Naive B cell (primary cell): ENCODE measurements around the gene LMO7. TPM values are rescaled to one million over a fixed set of nuclear protein-coding genes. Genes with fewer than 3 reads are reported as not detected.
"Not testable (repeated sequence)": the region's sequence is repeated elsewhere in the genome, so short reads cannot be mapped to it uniquely, and the experiment has no call there.

Experiments used
- ATAC-seq, 2 donors: fragments of 150-1000 bp; cut with Tn5 transposase; 2 replicates each; pipeline ENCODE4 v1.10.0; 2021; ENCODE audit warnings: low read depth in 2 of 2, mild to moderate bottlenecking in 2 of 2, moderate library complexity in 2 of 2
- DNase-seq: peaks from one replicate; pipeline ENCODE4 v3.0.0; 2022
- H3K27ac Mint-ChIP-seq, 6 donors: one replicate each; pipeline ENCODE4 v1.8.0; 2020 to 2022; ENCODE audit warnings: mild to moderate bottlenecking in 6 of 6, mixed read lengths in 6 of 6, moderate library complexity in 5 of 6, inconsistent platforms in 2 of 6
- H3K27me3 Mint-ChIP-seq, 3 donors: one replicate each; pipeline ENCODE4 v1.8.0; 2021 to 2022; ENCODE audit warnings: mixed read lengths in 3 of 3, mild to moderate bottlenecking in 1 of 3
- H3K36me3 Mint-ChIP-seq, 2 donors: one replicate each; pipeline ENCODE4 v1.8.0; 2020 to 2022; ENCODE audit warnings: mixed read lengths in 2 of 2, inconsistent platforms in 1 of 2, mild to moderate bottlenecking in 1 of 2
- H3K4me1 Mint-ChIP-seq, 3 donors: one replicate each; pipeline ENCODE4 v1.8.0; 2020 to 2022; ENCODE audit warnings: mixed read lengths in 3 of 3, inconsistent platforms in 1 of 3, mild to moderate bottlenecking in 1 of 3, moderate library complexity in 1 of 3
- H3K4me3 Mint-ChIP-seq, 8 donors: one replicate each; pipeline ENCODE4 v1.8.0; 2020 to 2022; ENCODE audit warnings: mild to moderate bottlenecking in 8 of 8, mixed read lengths in 8 of 8, moderate library complexity in 8 of 8, inconsistent platforms in 2 of 8
- H3K9me3 Mint-ChIP-seq, 7 donors: one replicate each; pipeline ENCODE4 v1.8.0; 2020 to 2022; ENCODE audit warnings: mixed read lengths in 7 of 7, mild to moderate bottlenecking in 5 of 7, inconsistent platforms in 2 of 7, moderate library complexity in 1 of 7
- polyA plus RNA-seq, 6 donors: library from polyadenylated mRNA; unstranded; fragments of 300-500 nt; fragmentation: Illumina TruSeq; gene quantifications; one replicate each; pipeline ENCODE4 v1.2.3, GENCODE V29; 2021; ENCODE audit warnings: low read depth in 6 of 6

The LMO7 gene
- polyA plus RNA-seq, 6 donors from 2014 or later, result 6.8 to 9.6 (median 9.4) TPM; not detected in 1

DNA sequence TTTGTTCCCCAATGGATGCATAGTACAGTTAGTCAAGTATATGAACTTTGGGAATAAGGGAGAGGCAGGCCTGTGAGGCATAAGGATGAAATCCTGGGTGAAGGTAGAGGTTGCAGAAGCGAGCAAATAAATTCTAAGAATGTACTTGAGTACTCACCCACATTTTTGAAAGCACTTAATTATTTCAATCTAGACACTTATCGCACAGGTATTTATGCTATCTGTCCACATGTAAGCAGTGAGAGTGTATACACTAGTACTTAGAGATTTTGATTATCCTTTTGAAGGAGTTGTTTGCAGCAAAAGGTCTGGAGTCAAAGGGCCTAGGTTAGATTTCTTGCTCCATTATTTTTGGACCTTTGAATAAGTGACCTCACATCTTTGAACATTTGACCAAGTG lies 77.7 kb downstream of the LMO7 start:
- ATAC-seq (no peak), DNase-seq (no peak)
- Mint-ChIP-seq H3K27ac (no peak overlapping the region), H3K36me3 (peaks cover 7 to 13% of the 10 kb centered on the region in 2 donors), H3K9me3 (peaks cover 0 to 4% (median 0%) of the 10 kb centered on the region in 7 donors), H3K4me3 (no peak overlapping the region), H3K27me3 (no peaks in the 10 kb centered on the region), H3K4me1 (peaks cover 0 to 7% (median 0%) of the 10 kb centered on the region in 3 donors)

DNA sequence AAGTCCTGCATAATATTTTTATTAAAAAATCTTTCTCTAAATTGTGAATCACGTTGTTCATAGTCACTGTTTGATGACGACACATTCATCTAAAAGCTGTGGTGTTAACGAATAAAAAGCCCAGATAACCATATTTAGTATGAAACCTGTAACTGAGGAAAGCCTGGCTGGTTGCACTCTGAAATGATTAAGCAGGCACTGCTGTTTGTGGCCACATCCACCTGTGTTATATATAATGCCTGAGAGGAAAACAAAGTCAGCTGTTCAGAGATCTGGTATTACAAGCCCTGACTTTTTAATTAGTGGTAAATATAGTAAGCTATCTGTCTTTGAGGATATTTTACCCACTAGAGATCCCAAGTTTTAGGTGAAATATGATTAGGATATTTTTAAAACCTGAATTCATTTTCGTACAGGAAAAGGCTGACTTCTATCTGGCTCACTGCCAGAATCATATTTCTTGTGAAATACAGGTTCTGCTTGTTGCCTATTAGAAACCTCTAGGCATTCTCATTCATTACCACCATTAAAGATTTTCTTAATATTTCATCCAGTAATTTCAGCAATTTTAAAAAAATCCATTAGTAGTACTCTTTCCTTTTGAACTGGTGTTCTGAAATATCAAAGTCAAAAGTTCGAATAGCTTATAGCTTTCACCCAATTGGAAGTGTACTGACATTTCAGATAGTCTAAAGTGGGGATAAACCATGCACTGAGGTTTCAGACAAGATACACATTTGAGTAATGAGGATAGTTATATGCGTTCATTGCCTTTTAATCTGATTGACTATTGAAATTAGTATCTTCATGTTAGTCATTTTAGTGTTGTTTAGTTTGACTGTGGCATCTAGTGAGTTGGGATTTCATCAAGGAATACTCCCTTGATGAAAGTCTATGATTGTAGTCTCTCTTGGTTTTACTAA lies 79.7 kb downstream of the LMO7 start:
- H3K36me3 Mint-ChIP-seq, result peaks cover 18 to 20% of the 10 kb centered on the region in 2 donors
- no peak overlapping the region for H3K4me3 Mint-ChIP-seq
- H3K4me1 Mint-ChIP-seq, result peaks cover 0 to 7% (median 0%) of the 10 kb centered on the region in 3 donors
- H3K27me3 Mint-ChIP-seq, result no peaks in the 10 kb centered on the region
- no peak for DNase-seq
- no peak overlapping the region for H3K27ac Mint-ChIP-seq
- H3K9me3 Mint-ChIP-seq, result peaks cover 0 to 2% (median 0%) of the 10 kb centered on the region in 7 donors
- ATAC-seq, result no peak

DNA sequence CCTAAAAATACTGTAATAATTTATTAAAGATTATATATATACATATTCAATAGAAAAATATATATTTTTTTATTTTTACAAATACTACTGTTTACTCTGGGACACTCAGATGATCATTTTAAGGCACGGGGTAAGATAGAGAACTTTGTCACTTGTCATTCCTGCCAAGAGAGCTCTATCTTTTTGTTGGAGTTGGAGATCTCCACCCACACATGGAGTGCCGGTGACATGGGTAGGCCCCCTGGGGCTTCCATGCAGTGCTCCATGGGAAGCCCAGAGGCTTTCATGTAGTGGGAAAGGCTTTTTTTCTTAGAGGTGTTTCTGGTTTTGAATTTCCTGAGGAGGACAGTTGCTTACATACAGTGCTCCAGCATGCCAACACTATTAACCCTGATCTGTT lies 81.4 kb downstream of the LMO7 start:
- Mint-ChIP-seq H3K9me3 (peaks cover 0 to 2% (median 0%) of the 10 kb centered on the region in 7 donors), H3K27me3 (no peaks in the 10 kb centered on the region), H3K4me1 (peaks cover 0 to 3% (median 0%) of the 10 kb centered on the region in 3 donors), H3K4me3 (no peak overlapping the region), H3K27ac (no peak overlapping the region), H3K36me3 (peaks cover 23% of the 10 kb centered on the region in 2 donors)
- DNase-seq, result no peak
- ATAC-seq, result no peak

DNA sequence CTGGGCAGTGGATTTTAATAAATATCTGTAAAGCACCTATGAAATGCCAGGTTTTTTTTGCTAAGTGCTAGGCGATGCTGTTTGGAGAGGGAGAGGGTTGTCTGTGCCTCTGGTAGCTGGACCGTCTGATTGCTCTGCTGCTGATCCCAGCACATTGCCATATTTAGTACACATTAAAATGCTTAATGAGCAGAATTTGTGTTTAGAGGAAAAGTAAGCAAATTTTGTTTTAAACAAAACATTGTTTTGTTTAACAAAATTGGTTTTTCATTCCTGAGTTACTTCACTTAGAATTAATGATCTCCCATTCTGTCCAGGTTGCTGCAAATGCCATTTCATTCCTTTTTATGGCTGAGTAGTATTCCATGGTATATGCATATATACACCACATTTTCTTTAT lies 85.2 kb downstream of the LMO7 start:
- ATAC-seq (no peak), DNase-seq (no peak)
- peaks cover 0 to 4% (median 0%) of the 10 kb centered on the region in 7 donors for H3K9me3 Mint-ChIP-seq
- peaks cover 22 to 23% of the 10 kb centered on the region in 2 donors for H3K36me3 Mint-ChIP-seq
- H3K27me3 Mint-ChIP-seq, result no peaks in the 10 kb centered on the region
- no peak overlapping the region for H3K27ac Mint-ChIP-seq
- H3K4me3 Mint-ChIP-seq, result no peak overlapping the region
- peaks cover 0 to 3% (median 0%) of the 10 kb centered on the region in 3 donors for H3K4me1 Mint-ChIP-seq

DNA sequence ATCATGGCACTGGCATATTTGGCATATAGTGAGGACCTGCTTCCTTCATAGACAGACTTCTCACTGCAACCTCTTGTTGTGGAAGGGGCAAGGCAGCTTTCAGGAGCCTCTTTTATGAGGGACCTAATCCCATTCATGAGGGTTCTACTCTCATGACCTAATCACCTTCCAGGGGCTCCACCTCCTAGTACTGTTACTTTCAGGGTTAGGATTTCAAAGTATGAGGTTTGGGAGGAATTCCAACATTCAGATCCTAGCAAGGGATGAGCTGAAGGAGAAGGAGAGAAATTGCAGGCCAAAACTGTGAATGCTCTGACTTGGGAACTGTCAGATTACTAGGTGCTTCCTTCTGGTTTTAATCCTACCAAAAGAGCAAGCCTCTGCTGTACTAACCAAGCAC lies 87.8 kb downstream of the LMO7 start:
- no peaks in the 10 kb centered on the region for H3K4me1 Mint-ChIP-seq
- peaks cover 14 to 16% of the 10 kb centered on the region in 2 donors for H3K36me3 Mint-ChIP-seq
- ATAC-seq, result no peak
- DNase-seq, result no peak
- no peaks in the 10 kb centered on the region for H3K27me3 Mint-ChIP-seq
- H3K4me3 Mint-ChIP-seq, result no peak overlapping the region
- H3K9me3 Mint-ChIP-seq, result peaks cover 0 to 4% (median 0%) of the 10 kb centered on the region in 7 donors
- no peak overlapping the region for H3K27ac Mint-ChIP-seq

DNA sequence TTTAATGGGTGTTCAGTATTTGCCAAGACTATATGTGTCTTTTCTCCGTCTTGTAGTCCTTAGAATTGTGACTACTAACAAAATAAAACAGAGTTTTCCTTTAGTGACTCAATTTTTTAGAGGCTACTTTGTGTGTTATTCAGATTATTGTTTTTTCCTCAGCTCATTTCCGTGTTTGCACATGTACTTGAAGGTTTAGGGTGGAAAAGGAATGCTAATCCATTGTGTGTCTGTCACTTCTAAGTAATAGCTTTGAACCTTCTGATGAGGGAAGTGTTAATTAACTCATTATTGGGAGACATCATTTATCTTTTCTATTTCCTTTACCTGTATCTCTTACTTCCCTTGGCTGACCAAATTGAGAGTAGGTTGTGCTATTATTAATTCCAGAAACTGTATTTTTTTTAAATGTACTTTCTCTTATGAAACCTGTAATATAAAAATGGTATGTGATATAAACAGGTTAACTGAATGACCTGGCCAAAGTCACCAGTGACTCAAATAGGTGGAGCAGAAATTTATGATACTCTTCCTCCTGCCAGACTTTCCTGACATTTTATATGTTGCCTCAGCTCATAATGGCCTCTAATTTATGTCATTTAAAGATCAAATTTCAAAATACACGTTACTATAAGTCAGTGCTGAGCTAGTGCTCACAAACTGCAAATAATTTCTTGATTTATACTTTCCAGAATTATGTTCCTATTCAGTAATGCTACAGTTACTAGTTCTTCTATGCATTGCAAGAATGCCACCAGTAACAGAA lies 88.8 kb downstream of the LMO7 start:
- no peak for ATAC-seq
- peaks cover 0 to 3% (median 0%) of the 10 kb centered on the region in 7 donors for H3K9me3 Mint-ChIP-seq
- H3K27me3 Mint-ChIP-seq, result no peaks in the 10 kb centered on the region
- DNase-seq, result no peak
- H3K36me3 Mint-ChIP-seq, result peaks cover 6 to 8% of the 10 kb centered on the region in 2 donors
- H3K4me1 Mint-ChIP-seq, result no peaks in the 10 kb centered on the region
- no peak overlapping the region for H3K4me3 Mint-ChIP-seq
- H3K27ac Mint-ChIP-seq, result peak overlapping the region in 1 of 6 donors; percentile 36

DNA sequence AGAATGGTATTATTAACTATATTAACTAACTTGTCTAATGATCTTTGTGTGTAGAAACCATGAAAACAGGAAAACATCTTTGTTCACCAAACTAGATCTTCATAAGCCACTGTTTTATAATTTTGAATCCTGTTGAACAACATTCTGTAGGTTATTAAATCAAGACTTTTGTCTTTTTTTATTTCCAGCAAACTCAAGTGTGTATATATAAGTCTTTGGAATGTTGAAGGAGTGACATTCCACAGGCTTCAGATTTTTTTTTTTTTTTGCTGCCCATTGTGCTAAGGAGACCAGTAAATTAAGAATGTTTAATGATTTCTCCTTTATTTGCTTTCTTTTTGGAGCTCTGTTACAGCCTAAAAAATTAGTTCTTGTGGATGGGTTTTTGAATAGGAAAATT lies 89.6 kb downstream of the LMO7 start:
- Mint-ChIP-seq H3K4me3 (no peak overlapping the region), H3K9me3 (peaks cover 0 to 5% (median 0%) of the 10 kb centered on the region in 7 donors), H3K36me3 (peaks cover 6% of the 10 kb centered on the region in 2 donors), H3K4me1 (no peaks in the 10 kb centered on the region), H3K27ac (no peak overlapping the region), H3K27me3 (no peaks in the 10 kb centered on the region)
- ATAC-seq (no peak), DNase-seq (no peak)

DNA sequence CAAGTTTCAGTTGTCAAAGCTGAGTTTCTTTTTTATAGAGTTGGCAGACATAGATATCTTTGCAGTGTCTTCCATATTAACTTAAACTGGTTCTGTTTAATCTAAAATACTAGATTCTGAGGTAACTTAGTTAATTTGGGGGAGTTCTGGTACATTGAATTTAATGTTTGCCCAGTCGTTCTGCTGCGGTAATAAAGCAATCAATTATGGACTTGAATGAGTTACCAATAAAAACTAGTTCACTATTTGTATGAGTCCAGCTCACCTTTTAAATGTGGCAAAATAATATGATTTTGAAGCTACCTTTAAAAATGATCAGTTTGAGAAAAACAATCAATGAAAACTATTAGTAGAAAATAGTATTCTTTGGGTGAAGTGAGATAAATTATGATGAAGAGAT lies 90.2 kb downstream of the LMO7 start:
- Mint-ChIP-seq H3K27ac (peak overlapping the region in 1 of 6 donors; percentile 12), H3K27me3 (no peaks in the 10 kb centered on the region), H3K4me3 (no peak overlapping the region), H3K9me3 (peaks cover 0 to 8% (median 3%) of the 10 kb centered on the region in 7 donors), H3K4me1 (no peaks in the 10 kb centered on the region), H3K36me3 (peaks cover 3 to 10% of the 10 kb centered on the region in 2 donors)
- ATAC-seq (no peak), DNase-seq (no peak)

DNA sequence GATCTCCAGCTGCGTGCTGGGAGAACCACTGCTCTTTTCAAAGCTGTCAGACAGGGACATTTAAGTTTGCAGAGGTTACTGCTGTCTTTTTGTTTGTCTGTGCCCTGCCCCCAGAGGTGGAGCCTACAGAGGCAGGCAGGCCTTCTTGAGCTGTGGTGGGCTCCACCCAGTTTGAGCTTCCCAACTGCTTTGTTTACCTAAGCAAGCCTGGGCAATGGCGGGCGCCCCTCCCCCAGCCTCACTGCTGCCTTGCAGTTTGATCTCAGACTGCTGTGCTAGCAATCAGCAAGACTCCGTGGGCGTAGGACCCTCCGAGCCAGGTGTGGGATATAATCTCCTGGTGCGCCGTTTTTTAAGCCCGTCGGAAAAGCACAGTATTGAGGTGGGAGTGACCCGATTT lies 97.0 kb downstream of the LMO7 start:
- ATAC-seq, H3K4me3 Mint-ChIP-seq, DNase-seq, H3K27me3 Mint-ChIP-seq, H3K4me1 Mint-ChIP-seq, H3K27ac Mint-ChIP-seq: not testable (repeated sequence)
- Mint-ChIP-seq H3K9me3 (peaks cover 0 to 17% (median 9%) of the 10 kb centered on the region in 7 donors), H3K36me3 (peaks cover 14 to 23% of the 10 kb centered on the region in 2 donors)

DNA sequence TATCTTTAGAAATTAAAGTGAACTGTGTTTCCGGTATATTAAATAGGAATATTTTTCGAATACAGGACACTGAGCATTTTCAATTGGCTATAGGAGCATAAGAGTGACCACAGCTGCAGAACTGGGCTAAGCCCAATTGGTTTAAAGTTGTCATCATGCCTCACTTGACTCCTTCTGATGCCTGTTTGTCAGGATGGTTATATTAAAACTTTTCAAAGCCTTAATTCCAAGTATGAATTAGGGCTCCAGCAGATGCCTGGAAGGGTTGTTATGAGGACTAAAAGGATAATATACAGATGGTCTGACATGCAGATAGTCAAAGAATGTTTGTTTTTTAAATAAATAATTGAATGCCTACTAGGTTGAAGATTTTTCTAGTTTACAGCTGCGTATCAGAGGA lies 100.0 kb downstream of the LMO7 start:
- peaks cover 12 to 21% of the 10 kb centered on the region in 2 donors for H3K36me3 Mint-ChIP-seq
- H3K27me3 Mint-ChIP-seq, result no peaks in the 10 kb centered on the region
- no peak for ATAC-seq
- no peak overlapping the region for H3K27ac Mint-ChIP-seq
- peaks cover 0 to 13% (median 7%) of the 10 kb centered on the region in 7 donors for H3K9me3 Mint-ChIP-seq
- DNase-seq, result no peak
- peaks cover 0 to 4% (median 0%) of the 10 kb centered on the region in 3 donors for H3K4me1 Mint-ChIP-seq
- H3K4me3 Mint-ChIP-seq, result no peak overlapping the region

DNA sequence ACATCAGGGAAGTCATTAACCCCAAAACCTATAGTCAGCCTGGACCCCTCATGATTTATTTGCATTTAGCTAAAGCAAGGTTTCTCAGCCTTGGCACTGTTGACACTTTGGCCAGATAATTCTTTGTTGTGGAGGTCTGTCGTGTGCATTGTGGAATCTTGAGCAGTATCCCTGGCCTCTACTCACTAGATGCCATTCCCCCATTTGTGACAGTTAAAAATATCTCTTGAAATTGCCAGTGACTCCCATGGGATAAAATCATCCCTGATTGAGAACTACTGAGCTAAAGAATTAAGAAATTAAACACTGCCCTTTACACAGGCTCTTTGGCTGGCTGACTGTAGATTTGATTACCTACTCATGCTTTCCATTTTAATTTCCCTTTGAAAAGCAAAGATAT lies 102.7 kb downstream of the LMO7 start:
- no peak for ATAC-seq

DNA sequence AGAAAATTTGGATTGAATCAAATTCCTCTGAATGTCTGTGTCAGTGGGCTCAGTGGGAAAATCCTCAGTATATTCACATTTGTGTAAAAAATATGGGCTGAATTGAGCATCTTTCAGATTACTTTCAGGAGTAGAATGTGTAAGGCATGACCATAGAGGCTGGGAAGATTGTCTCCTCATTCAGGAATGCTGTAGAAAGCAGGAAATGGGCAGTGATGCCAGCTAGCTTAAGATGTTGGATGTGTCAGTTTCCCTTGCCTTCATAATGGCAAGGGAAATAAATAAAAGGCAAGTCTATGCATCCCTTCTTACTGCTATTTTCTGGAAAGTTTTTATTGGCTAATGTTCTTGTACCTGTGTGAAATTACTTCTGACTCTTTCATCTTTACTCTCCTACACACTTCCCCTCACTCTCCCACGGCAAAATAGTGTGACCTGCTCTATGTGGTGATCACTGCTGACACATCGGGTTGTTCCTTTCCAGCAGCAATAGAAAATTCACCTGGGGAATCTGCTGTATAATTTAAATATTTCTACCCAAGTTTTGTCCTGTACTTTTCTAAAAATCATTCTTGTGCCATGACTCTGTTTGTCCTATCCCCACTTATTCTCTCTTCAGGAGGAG lies 103.2 kb downstream of the LMO7 start:
- H3K27ac Mint-ChIP-seq, result peak overlapping the region in 2 of 6 donors; percentile 7 to 78
- peaks cover 0 to 9% of the 10 kb centered on the region in 2 donors for H3K36me3 Mint-ChIP-seq
- H3K4me1 Mint-ChIP-seq, result no peaks in the 10 kb centered on the region
- no peaks in the 10 kb centered on the region for H3K27me3 Mint-ChIP-seq
- DNase-seq (no peak), ATAC-seq (no peak)
- H3K4me3 Mint-ChIP-seq, result no peak overlapping the region
- peaks cover 0 to 9% (median 8%) of the 10 kb centered on the region in 7 donors for H3K9me3 Mint-ChIP-seq

More for the DNA sequence above, 102.7 kb downstream of the LMO7 start:
- H3K4me3 Mint-ChIP-seq, result no peak overlapping the region
- no peaks in the 10 kb centered on the region for H3K27me3 Mint-ChIP-seq
- peaks cover 0 to 9% (median 8%) of the 10 kb centered on the region in 7 donors for H3K9me3 Mint-ChIP-seq
- H3K27ac Mint-ChIP-seq, result no peak overlapping the region
- DNase-seq, result no peak
- peaks cover 0 to 2% (median 0%) of the 10 kb centered on the region in 3 donors for H3K4me1 Mint-ChIP-seq
- H3K36me3 Mint-ChIP-seq, result peaks cover 2 to 12% of the 10 kb centered on the region in 2 donors

DNA sequence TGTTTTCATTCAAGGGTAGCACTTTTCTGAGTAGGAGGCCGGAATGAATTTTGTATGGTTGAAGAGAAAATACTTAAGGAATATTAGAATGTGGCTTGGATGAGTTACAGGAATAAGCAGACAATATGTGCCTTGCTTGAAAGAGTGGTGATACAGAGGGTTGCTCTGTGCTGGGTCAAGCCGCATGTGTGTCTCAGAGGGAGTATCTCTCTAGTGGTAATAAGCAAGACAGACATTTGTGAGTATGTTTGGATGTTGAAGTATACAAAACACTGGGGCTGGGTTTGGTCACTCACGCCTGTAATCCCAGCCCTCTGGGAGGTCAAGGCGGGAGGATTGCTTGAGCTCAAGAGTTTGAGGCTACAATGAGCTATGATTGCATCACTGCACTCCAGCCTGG lies 103.9 kb downstream of the LMO7 start:
- H3K36me3 Mint-ChIP-seq, result peaks cover 0 to 16% of the 10 kb centered on the region in 2 donors
- H3K9me3 Mint-ChIP-seq, result peaks cover 0 to 14% (median 8%) of the 10 kb centered on the region in 7 donors
- peak overlapping the region in 2 of 6 donors; percentile 7 to 78 for H3K27ac Mint-ChIP-seq
- H3K4me1 Mint-ChIP-seq, result no peaks in the 10 kb centered on the region
- ATAC-seq (no peak), DNase-seq (no peak)
- no peaks in the 10 kb centered on the region for H3K27me3 Mint-ChIP-seq
- H3K4me3 Mint-ChIP-seq, result no peak overlapping the region
